Measurements from ENCODE around the gene CIROP.

DNA sequence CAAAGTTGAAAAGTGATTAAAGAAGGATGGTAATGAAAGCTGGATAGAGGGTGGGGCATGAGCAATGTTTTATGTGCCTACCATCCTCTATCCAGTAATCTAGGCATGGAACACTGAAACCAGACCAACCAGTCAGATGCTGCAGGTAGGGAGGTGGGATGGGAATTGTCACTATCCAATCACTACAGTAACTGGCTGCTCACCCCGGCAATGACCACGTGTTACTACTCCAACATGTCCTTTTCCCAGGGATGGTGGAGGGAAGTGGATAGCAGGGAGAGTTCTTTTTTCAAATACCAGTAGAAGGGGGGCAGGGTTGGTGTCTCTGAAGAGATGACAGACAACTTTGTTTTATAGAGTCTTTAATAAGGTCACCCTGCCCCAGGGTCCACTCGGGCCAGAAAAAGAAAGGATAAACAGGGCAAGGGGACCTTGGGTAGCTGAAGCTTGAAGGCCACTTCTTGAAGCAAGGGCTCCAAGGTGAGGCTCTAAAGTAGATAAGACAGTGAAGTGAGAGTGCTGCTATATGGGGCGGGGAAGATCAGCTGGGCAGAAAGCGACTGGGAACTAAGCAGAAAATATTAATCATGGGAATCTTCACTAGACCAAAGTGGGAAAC is 32.8 kb downstream of the CIROP start:
- TF ChIP-seq CTCF (IDR thresholded peaks at IDR 0.05) (no peak), POLR2A (IDR thresholded peaks at IDR 0.05) (no peak)

Data from Peyer's patch (tissue), 4 donors.